ENCODE measurements around the gene PRKD1.
A peak's percentile ranks its signal among the peaks of the same experiment; 100 is the strongest.
"Not testable (repeated sequence)": the region's sequence is repeated elsewhere in the genome, so short reads cannot be mapped to it uniquely, and the experiment has no call there.

The PRKD1 gene

DNA sequence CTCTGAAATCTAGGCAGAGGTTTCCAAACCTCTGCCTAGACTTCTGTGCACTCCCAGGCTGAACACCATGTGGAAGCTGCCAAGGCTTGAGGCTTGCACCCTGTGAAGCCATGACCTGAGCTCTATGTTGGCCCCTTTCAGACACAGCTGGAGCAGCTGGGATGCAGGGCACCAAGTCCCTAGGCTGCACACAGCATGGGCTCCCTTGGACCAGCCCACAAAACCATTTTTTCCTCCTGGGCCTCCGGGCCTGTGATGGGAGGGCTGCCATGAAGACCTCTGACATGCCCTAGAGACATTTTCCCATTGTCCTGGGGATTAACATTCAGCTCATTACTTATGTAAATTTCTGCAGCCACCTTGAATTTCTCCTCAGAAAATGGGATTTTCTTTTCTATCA lies 88.0 kb downstream of the PRKD1 start:
- H3K36me3 ChIP-seq (ENCODE audit: control insufficient read depth, insufficient read depth, low read length); H3K4me1 ChIP-seq (ENCODE audit: control insufficient read depth, insufficient read depth, low read length, poor library complexity, severe bottlenecking); H3K4me3 ChIP-seq (ENCODE audit: extremely low read depth, insufficient read depth, low read length, poor library complexity, severe bottlenecking); H3K27ac ChIP-seq (ENCODE audit: low read depth, low read length, severe bottlenecking): not testable (repeated sequence)
- H3K9me3 ChIP-seq (ENCODE audit: control insufficient read depth, low read length): peaks cover 25% of the 10 kb centered on the region
- 100% methylated on average over 1 of the region's 1 CpG for WGBS, 2 experiments (ENCODE audit: insufficient coverage in 2 of 2)

DNA sequence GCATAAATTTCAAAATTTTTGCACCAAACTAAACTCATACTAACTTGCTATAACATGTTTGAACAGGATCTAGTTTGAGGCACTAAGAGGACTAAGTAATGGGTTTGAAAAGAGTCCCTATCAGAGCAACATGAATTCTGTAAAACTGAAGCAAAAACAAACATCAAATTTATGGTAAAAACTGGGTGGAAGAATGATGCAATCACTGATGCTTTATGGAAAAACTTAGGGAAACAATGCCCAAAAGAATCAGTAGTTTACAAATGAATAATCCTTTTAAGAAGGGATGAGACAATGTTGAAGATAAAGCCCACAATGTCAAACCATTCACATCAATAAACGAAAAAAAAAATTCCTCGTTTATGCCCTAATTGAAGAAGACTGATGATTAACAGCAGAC lies 88.9 kb downstream of the PRKD1 start:
- H3K9me3 ChIP-seq (ENCODE audit: control insufficient read depth, low read length): peaks cover 25% of the 10 kb centered on the region
- no peak overlapping the region for H3K27ac ChIP-seq (ENCODE audit: low read depth, low read length, severe bottlenecking)
- 63% methylated on average over 2 of the region's 2 CpGs; no CpG with 5 or more reads in 1 of the 2 experiments for WGBS, 2 experiments (ENCODE audit: insufficient coverage in 2 of 2)
- H3K4me1 ChIP-seq (ENCODE audit: control insufficient read depth, insufficient read depth, low read length, poor library complexity, severe bottlenecking): no peaks in the 10 kb centered on the region
- no peak overlapping the region for H3K4me3 ChIP-seq (ENCODE audit: extremely low read depth, insufficient read depth, low read length, poor library complexity, severe bottlenecking)
- no peaks in the 10 kb centered on the region for H3K36me3 ChIP-seq (ENCODE audit: control insufficient read depth, insufficient read depth, low read length)

GRCh38 chr14:29836395-29836794 lies 91.3 kb downstream of the PRKD1 start:
- H3K27ac ChIP-seq (ENCODE audit: low read depth, low read length, severe bottlenecking): no peak overlapping the region
- H3K9me3 ChIP-seq (ENCODE audit: control insufficient read depth, low read length): peaks cover 25% of the 10 kb centered on the region

DNA sequence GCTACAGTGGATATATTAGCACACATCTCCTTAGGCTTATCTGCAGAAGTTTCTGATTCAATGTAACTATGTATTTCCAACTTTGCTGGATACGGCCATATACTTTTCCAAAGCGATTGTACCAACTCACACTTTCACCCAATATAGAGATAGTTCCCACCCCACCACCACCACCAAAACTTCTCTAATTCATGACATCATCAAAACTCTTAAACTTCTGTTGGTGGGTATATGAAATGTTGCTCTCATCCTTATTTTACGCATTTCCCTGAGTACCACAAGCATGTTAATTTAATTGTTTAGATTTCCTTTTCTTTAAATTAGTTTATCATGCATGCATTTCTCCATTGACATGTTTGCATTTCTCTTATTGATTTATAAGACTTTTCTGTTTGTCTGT lies 95.6 kb downstream of the PRKD1 start:
- no peaks in the 10 kb centered on the region for H3K4me1 ChIP-seq (ENCODE audit: control insufficient read depth, insufficient read depth, low read length, poor library complexity, severe bottlenecking)
- H3K36me3 ChIP-seq (ENCODE audit: control insufficient read depth, insufficient read depth, low read length): no peaks in the 10 kb centered on the region
- no CpG with 5 or more reads among the region's 3 CpGs for WGBS, 2 experiments (ENCODE audit: insufficient coverage in 2 of 2)
- H3K27ac ChIP-seq (ENCODE audit: low read depth, low read length, severe bottlenecking): no peak overlapping the region
- H3K4me3 ChIP-seq (ENCODE audit: extremely low read depth, insufficient read depth, low read length, poor library complexity, severe bottlenecking): no peak overlapping the region
- H3K9me3 ChIP-seq (ENCODE audit: control insufficient read depth, low read length): no peaks in the 10 kb centered on the region

More at GRCh38 chr14:29836395-29836794, 91.3 kb downstream of the PRKD1 start:
- no peaks in the 10 kb centered on the region for H3K36me3 ChIP-seq (ENCODE audit: control insufficient read depth, insufficient read depth, low read length)
- WGBS, 2 experiments (ENCODE audit: insufficient coverage in 2 of 2): 88% methylated on average over 1 of the region's 2 CpGs
- H3K4me1 ChIP-seq (ENCODE audit: control insufficient read depth, insufficient read depth, low read length, poor library complexity, severe bottlenecking): no peaks in the 10 kb centered on the region
- H3K4me3 ChIP-seq (ENCODE audit: extremely low read depth, insufficient read depth, low read length, poor library complexity, severe bottlenecking): no peak overlapping the region

GRCh38 chr14:29829851-29830250 lies 97.8 kb downstream of the PRKD1 start:
- Histone ChIP-seq H3K9me3 (ENCODE audit: control insufficient read depth, low read length) (no peaks in the 10 kb centered on the region), H3K4me3 (ENCODE audit: extremely low read depth, insufficient read depth, low read length, poor library complexity, severe bottlenecking) (no peak overlapping the region), H3K4me1 (ENCODE audit: control insufficient read depth, insufficient read depth, low read length, poor library complexity, severe bottlenecking) (no peaks in the 10 kb centered on the region), H3K36me3 (ENCODE audit: control insufficient read depth, insufficient read depth, low read length) (no peaks in the 10 kb centered on the region), H3K27ac (ENCODE audit: low read depth, low read length, severe bottlenecking) (no peak overlapping the region)
- no CpG with 5 or more reads among the region's 2 CpGs for WGBS, 2 experiments (ENCODE audit: insufficient coverage in 2 of 2)

DNA sequence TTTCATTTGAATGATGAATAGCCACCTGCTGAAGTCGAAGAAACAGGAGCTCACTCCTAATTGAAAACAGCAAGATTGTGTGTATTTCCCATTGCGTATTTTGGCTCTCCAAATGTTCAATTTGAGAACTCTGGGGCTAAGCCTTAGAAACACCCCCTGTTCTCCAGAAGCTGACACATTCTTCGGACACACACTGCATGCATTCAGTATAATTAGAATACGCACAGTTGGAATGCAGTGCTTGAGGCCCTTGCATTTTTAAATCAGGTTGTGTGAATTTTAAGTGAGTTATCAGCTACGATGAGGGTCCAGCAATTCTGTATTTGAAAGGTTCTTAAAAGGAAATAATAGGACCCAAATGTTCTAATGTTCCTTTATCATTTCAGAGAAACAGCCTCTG lies 103.8 kb downstream of the PRKD1 start:
- no peaks in the 10 kb centered on the region for H3K36me3 ChIP-seq (ENCODE audit: control insufficient read depth, insufficient read depth, low read length)
- no peak overlapping the region for H3K4me3 ChIP-seq (ENCODE audit: extremely low read depth, insufficient read depth, low read length, poor library complexity, severe bottlenecking)
- H3K4me1 ChIP-seq (ENCODE audit: control insufficient read depth, insufficient read depth, low read length, poor library complexity, severe bottlenecking): peaks cover 3% of the 10 kb centered on the region
- H3K9me3 ChIP-seq (ENCODE audit: control insufficient read depth, low read length): no peaks in the 10 kb centered on the region
- 88 to 100% methylated on average over 2 to 3 of the region's 5 CpGs for WGBS, 2 experiments (ENCODE audit: insufficient coverage in 2 of 2)
- no peak overlapping the region for H3K27ac ChIP-seq (ENCODE audit: low read depth, low read length, severe bottlenecking)

- H3K36me3 ChIP-seq (ENCODE audit: control insufficient read depth, insufficient read depth, low read length): no peaks in the 10 kb centered on the region
- H3K9me3 ChIP-seq (ENCODE audit: control insufficient read depth, low read length): no peaks in the 10 kb centered on the region
- peaks cover 3% of the 10 kb centered on the region for H3K4me1 ChIP-seq (ENCODE audit: control insufficient read depth, insufficient read depth, low read length, poor library complexity, severe bottlenecking)
- peak overlapping the region; percentile 62 for H3K27ac ChIP-seq (ENCODE audit: low read depth, low read length, severe bottlenecking)
- no peak overlapping the region for H3K4me3 ChIP-seq (ENCODE audit: extremely low read depth, insufficient read depth, low read length, poor library complexity, severe bottlenecking)
Observed at GRCh38 chr14:29822430-29822709, 105.3 kb downstream of the PRKD1 start.

DNA sequence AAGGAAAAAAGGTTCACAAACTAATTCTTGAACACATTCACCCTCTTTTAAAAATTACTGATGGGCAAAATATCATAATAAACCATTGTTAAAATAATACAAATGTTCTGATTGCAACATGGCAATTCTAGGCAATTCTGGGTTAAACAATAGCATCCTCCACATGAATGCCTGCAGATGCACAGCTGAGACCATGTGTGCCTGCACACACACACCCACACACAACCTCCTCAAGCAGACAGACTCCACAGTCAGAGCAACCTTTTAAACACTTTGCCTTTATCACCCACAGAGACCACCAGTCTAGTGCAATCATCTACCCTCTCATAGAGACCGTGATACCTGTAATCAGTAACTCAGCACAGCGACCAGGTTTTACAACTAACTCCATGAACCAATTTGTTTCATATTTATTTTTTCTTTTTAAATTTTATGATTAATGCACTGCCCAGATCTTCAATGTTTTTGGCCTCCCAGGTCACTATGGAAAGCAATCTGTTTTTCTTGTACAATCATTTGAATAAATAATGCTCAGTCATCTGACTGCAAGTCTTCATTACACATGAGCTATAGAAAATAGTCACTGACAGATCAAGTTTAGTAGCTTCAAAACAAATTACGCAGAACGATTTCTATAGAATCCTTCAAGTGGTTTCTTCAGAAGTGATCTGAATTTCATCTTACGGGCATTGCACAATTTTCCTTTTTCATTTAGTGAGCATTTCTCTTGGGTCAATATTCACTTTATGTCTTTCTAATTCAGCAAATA lies 105.8 kb downstream of the PRKD1 start:
- 95 to 98% methylated on average over 3 to 4 of the region's 5 CpGs for WGBS, 2 experiments (ENCODE audit: insufficient coverage in 2 of 2)
- H3K36me3 ChIP-seq (ENCODE audit: control insufficient read depth, insufficient read depth, low read length): no peaks in the 10 kb centered on the region
- H3K27ac ChIP-seq (ENCODE audit: low read depth, low read length, severe bottlenecking): peak overlapping the region; percentile 62
- no peak overlapping the region for H3K4me3 ChIP-seq (ENCODE audit: extremely low read depth, insufficient read depth, low read length, poor library complexity, severe bottlenecking)
- H3K4me1 ChIP-seq (ENCODE audit: control insufficient read depth, insufficient read depth, low read length, poor library complexity, severe bottlenecking): peaks cover 3% of the 10 kb centered on the region
- no peaks in the 10 kb centered on the region for H3K9me3 ChIP-seq (ENCODE audit: control insufficient read depth, low read length)

DNA sequence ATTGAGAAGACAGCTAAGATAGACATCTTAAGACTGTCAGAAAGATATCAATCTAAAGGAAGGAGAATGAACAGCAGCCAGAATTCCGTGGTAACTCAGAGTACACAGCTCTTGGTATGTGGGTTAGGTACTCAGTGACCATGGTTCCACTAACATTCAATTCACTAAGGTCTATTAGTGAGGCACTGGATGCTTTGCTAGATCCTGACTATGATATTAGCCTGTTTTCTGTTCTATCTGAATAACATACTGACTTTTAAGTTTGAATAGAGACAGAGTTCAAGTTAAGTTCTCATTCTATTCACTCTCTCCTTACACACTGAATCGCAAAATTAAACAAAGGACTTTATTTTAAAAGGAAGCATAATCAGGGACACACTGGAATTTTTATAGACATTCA lies 106.4 kb downstream of the PRKD1 start:
- Histone ChIP-seq H3K4me3 (ENCODE audit: extremely low read depth, insufficient read depth, low read length, poor library complexity, severe bottlenecking) (no peak overlapping the region), H3K27ac (ENCODE audit: low read depth, low read length, severe bottlenecking) (peak overlapping the region; percentile 26)

DNA sequence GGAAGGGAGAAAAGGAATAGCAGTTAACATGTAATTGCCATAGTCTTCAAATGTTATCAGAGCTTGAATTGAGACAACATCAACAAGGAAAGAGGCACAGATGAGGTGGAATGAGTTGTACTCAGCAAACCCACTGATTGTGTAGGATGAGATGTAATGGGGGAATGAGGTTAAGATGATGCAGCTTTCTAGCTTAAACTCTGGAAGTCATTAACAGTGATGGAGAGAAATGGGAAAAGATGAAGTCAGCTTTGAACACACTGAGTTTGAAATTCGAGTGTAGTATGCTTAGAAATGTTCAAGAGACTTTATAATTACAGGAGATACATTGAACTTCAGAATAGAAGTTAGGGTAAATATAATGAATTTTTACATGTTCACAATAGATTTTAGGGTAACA lies 106.9 kb downstream of the PRKD1 start:
- Histone ChIP-seq H3K4me1 (ENCODE audit: control insufficient read depth, insufficient read depth, low read length, poor library complexity, severe bottlenecking) (peaks cover 3% of the 10 kb centered on the region), H3K27ac (ENCODE audit: low read depth, low read length, severe bottlenecking) (no peak overlapping the region), H3K4me3 (ENCODE audit: extremely low read depth, insufficient read depth, low read length, poor library complexity, severe bottlenecking) (no peak overlapping the region), H3K9me3 (ENCODE audit: control insufficient read depth, low read length) (no peaks in the 10 kb centered on the region), H3K36me3 (ENCODE audit: control insufficient read depth, insufficient read depth, low read length) (no peaks in the 10 kb centered on the region)
- 60% methylated on average over 1 of the region's 1 CpG; no CpG with 5 or more reads in 1 of the 2 experiments for WGBS, 2 experiments (ENCODE audit: insufficient coverage in 2 of 2)

More for the DNA sequence above, 106.4 kb downstream of the PRKD1 start:
- Histone ChIP-seq H3K9me3 (ENCODE audit: control insufficient read depth, low read length) (no peaks in the 10 kb centered on the region), H3K4me1 (ENCODE audit: control insufficient read depth, insufficient read depth, low read length, poor library complexity, severe bottlenecking) (peaks cover 3% of the 10 kb centered on the region), H3K36me3 (ENCODE audit: control insufficient read depth, insufficient read depth, low read length) (no peaks in the 10 kb centered on the region)
- 71% methylated on average over 1 of the region's 2 CpGs; no CpG with 5 or more reads in 1 of the 2 experiments for WGBS, 2 experiments (ENCODE audit: insufficient coverage in 2 of 2)

GRCh38 chr14:29817767-29818405 lies 109.8 kb downstream of the PRKD1 start:
- Histone ChIP-seq H3K4me1 (ENCODE audit: control insufficient read depth, insufficient read depth, low read length, poor library complexity, severe bottlenecking) (peaks cover 3% of the 10 kb centered on the region), H3K9me3 (ENCODE audit: control insufficient read depth, low read length) (no peaks in the 10 kb centered on the region), H3K4me3 (ENCODE audit: extremely low read depth, insufficient read depth, low read length, poor library complexity, severe bottlenecking) (no peak overlapping the region), H3K36me3 (ENCODE audit: control insufficient read depth, insufficient read depth, low read length) (no peaks in the 10 kb centered on the region), H3K27ac (ENCODE audit: low read depth, low read length, severe bottlenecking) (no peak overlapping the region)
